Epithelial cell of esophagus (primary cell): Measurements from ENCODE around the gene VCL.

Source experiments
- DNase-seq: peaks from one replicate; pipeline ENCODE4 v3.0.0; 2010; ENCODE audit warnings: low read depth
- H3K4me3 ChIP-seq: 2 replicates; pipeline ENCODE4 v1.5.1; 2011; ENCODE audit warnings: mild to moderate bottlenecking, low read length, control low read depth
- TF ChIP-seq, protein P1 (sequence below): IDR thresholded peaks from 2 replicates; pipeline ENCODE4 v1.5.1; 2011; ENCODE audit warnings: low read depth, mild to moderate bottlenecking, low read length, control low read depth, inconsistent platforms; ENCODE audit not compliant: insufficient read depth; ENCODE audit errors: missing control alignments

Gene VCL

DNA sequence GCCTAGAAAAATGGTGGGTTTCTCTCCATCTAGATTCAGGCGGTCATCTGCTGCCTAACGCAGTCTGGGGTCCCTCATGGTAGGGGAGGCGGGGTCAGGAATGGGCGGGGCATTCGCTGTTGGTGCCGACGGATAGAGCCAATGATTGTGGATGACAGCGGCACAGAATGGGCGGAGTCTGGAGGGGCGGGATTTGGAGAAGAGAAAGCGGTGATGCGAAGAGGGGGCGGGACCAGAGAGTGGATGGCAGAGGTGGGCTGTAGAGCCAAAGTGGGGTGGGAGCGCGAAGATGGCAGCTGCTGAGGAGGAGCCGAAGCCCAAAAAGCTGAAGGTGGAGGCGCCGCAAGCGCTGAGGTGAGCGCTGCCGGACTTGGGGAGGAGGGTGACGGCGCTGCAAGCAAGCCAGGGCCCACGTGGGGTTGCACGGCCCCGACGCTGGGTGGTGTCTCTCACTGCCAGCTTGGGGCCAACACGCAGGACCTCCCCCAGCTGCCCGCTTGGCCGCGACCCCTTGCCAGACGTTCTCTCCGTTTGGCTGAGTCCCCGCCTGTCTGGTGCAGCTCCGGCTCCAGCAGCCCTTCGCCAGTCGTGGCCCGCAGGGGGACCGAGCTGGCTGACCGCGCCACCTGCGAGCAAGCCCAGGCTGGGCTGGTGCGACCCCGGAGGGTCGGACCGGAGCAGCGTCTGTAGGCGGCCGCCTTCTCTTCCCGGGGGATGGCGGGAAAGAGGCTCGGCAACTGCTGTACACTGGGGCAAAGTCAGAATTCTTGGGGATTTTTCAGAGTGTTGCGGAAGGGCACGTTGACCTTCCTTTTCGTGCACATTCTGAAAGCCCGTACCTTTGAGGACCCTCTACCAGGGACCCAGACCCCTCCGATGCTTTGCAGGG lies 153.3 kb downstream of the VCL start, which contains the start of gene ADK:
TSS of gene ADK (plus strand) at position 232 of the 889 bp plus-strand sequence. CDS start at position 290, 58 bp downstream.
- DNase-seq = peak; percentile 98
- peak within 1 kb of the TSS; percentile 97 for H3K4me3 ChIP-seq
- TF ChIP-seq, protein P1, sequence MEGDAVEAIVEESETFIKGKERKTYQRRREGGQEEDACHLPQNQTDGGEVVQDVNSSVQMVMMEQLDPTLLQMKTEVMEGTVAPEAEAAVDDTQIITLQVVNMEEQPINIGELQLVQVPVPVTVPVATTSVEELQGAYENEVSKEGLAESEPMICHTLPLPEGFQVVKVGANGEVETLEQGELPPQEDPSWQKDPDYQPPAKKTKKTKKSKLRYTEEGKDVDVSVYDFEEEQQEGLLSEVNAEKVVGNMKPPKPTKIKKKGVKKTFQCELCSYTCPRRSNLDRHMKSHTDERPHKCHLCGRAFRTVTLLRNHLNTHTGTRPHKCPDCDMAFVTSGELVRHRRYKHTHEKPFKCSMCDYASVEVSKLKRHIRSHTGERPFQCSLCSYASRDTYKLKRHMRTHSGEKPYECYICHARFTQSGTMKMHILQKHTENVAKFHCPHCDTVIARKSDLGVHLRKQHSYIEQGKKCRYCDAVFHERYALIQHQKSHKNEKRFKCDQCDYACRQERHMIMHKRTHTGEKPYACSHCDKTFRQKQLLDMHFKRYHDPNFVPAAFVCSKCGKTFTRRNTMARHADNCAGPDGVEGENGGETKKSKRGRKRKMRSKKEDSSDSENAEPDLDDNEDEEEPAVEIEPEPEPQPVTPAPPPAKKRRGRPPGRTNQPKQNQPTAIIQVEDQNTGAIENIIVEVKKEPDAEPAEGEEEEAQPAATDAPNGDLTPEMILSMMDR = no peak

DNA sequence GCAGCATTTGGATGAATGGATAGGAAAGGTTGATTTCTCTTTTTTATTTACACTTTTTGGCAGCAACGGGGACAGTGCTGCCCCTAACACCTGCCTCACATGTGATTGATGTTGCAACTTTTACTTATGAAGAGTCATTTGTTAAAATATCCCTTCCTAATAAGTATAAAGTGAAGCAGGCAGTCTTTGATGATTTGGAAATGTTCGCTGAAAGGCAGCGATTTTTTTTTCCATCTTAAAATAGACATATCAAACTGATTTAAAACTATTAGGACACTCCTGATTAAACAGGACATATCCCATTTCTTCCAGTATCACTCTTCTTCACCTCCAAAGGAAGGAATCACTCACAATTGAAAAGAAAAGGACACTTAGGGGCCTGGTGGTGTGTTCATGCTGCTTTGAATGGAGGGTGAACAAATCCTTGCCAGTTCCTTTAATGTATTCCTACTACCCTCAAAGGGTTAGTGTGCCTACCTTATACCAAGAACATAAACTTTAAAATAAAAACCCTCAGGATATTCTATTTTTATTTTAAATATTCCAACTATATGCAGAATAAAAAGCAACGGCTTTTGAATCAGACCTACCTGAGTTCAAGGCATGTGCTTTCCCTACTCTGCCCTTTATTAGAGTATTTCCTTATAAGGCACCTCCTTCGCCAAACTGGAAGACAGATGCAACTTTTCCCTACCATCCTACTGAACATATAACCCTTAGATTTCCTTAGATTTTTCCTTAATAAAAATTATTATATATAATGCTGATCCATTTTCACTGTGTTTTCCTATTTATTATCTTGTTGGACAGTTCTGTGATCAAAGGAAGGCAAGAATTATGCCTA lies 154.2 kb downstream of the VCL start:
- H3K4me3 ChIP-seq = peak overlapping the region; percentile 97
- no peak for DNase-seq
- TF ChIP-seq, protein P1 = no peak

DNA sequence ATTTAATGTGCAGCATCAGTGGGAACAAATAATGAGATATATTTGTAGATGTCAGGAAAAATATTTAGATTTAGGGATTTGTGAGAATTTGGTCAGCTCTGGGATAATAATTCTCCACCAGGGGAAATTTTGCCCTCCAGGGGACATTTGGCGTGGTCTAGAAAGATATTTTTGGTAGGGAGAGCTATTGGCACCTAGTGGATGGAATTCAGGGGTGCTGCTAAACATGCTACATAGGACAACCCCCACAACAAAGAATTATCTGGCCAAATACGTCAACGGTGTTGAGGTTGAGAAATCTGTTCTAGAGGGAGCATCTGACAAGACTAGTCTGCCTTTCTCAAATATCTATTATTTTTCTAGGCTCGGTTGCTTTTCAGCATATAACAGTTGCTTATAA lies 155.2 kb downstream of the VCL start:
- H3K4me3 ChIP-seq = peak overlapping the region; percentile 97
- TF ChIP-seq, protein P1 = peak; percentile 66
- peak; percentile 75 for DNase-seq

DNA sequence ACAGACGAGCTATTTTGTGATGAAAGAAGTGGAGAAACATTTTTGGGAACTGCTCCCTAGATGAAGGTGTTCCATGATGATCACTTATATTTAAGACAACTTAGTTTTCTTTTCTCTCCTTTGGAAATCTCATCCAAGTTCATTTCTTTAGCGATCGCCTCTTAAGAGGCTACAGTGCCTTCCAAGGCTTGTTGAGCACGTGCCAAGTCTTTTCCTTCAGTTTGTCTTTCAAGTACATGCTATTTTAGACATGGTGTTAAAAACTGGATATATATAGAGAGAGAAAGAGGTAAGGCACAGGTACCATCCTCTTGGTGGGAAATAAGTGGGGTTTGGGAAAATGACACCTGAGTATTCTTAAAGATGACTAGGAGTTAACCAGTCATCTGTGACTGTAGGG lies 155.8 kb downstream of the VCL start:
- peak overlapping the region; percentile 22 for H3K4me3 ChIP-seq
- TF ChIP-seq, protein P1 = no peak
- no peak for DNase-seq

DNA sequence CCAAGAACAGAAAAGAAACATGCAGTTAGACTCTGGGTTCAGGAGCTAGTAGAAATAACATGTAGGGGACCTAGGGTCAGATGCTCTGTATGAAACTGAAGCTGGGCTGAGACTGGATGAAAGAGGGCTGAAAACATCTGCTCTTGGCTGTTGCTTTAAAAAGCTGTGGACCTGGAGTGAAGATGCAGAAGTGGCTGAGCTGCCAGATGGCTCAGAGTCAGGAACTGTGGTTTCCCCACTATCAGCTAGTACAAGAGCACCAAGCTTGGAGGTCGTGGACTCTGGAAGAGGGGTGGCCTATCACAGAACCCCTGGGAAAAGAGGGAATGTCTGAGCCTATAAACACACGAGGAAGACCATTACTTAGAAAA lies 159.0 kb downstream of the VCL start:
- no peak for DNase-seq
- TF ChIP-seq, protein P1 = no peak
- no peak overlapping the region for H3K4me3 ChIP-seq

DNA sequence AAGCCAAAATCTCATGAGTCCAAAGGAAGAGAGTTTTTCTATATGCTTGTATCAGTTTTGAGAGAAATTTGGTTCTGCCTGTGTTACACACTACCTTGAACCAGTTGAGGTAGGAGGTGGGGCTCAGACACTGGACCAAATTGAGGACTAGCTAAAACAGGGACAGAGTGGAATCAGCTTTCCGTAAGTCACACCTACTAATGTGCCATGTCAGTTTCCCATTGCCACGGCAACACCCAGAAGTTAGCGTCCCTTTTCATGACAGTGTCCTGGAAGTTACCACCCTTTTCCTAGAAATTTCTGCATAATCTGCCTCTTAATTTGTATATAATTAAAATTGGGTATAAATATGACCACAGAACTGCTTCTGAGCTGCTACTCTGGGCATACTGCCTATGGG lies 162.1 kb downstream of the VCL start:
- TF ChIP-seq, protein P1 = no peak
- no peak for DNase-seq
- no peak overlapping the region for H3K4me3 ChIP-seq
